HCT116 (cell line): ENCODE measurements around the gene GPHA2. TPM values are rescaled to one million over a fixed set of nuclear protein-coding genes. Genes with fewer than 3 reads are reported as not detected.
A peak's percentile ranks its signal among the peaks of the same experiment; 100 is the strongest.

Source experiments
- ATAC-seq: fragments of 200-7000 bp; cut with Tn5 transposase; 2 replicates; pipeline ENCODE4 v1.9.1; 2020; ENCODE audit warnings: mild to moderate bottlenecking, moderate library complexity
- BruUV-seq: library from RNA; stranded (reverse); fragments of 400-500 nt; replicated peaks from 2 replicates; lab custom pipeline; 2021; lab: Mats Ljungman, UMichigan
- CTCF ChIA-PET: fragments of 300-600 bp; sonication (Branson Sonifier 250); formaldehyde crosslinking; loops from one replicate; lab custom pipeline; 2021; ENCODE audit warnings: antibody characterized with exemption; lab: Charles Lee
- POLR2A ChIA-PET: fragments of 300-600, 350-600 bp; sonication (Branson Sonifier 250); formaldehyde crosslinking; loops from one replicate; lab custom pipeline; 2021; ENCODE audit warnings: antibody characterized with exemption; lab: Charles Lee
- RAD21 ChIA-PET, 2 experiments: fragments of 300-600 bp; sonication (Branson Sonifier 250); formaldehyde crosslinking; loops; one replicate each; lab custom pipeline; 2023; ENCODE audit warnings: low total read pairs in 2 of 2; ENCODE audit not compliant: uncharacterized antibody in 2 of 2, unreplicated experiment in 2 of 2, low non-redundant PET in 1 of 2; lab: Charles Lee
- DNase-seq: peaks from one replicate; pipeline ENCODE4 v3.0.0-alpha.2; 2010; ENCODE audit warnings: low read depth, low spot score
- H2AFZ ChIP-seq: fragments of 200-600 bp; shearing (Covaris generic), sonication (generic); 2 replicates; pipeline ENCODE4 v1.6.1; 2017; ENCODE audit warnings: low read depth, mixed run types, mixed read lengths, antibody characterized with exemption, low read length; ENCODE audit not compliant: poor library complexity, severe bottlenecking
- H3K27ac ChIP-seq: 2 replicates; pipeline ENCODE4 v1.5.1; 2012; ENCODE audit warnings: low read depth, low read length
- H3K27me3 ChIP-seq: fragments of 200-600 bp; sonication (generic); 2 replicates; pipeline ENCODE4 v1.6.1; 2016; ENCODE audit warnings: mixed run types, low read length, mixed read lengths; ENCODE audit not compliant: insufficient read depth
- H3K36me3 ChIP-seq, 2 experiments: fragments of 200-500 bp in 1 of 2; fragments of 200-600 bp in 1 of 2; sonication (Bioruptor generic) in 1 of 2; sonication (generic) in 1 of 2; 2 replicates each; pipeline versions ENCODE4 v1.5.1 to v1.6.1; 2014 to 2016; ENCODE audit warnings: low read length in 2 of 2, inconsistent platforms in 1 of 2, mixed read lengths in 1 of 2, mixed run types in 1 of 2; ENCODE audit not compliant: insufficient read depth in 2 of 2, control insufficient read depth in 1 of 2
- H3K4me1 ChIP-seq, 2 experiments: fragments of 200-600 bp in 1 of 2; sonication (generic) in 1 of 2; 2 replicates each; pipeline versions ENCODE4 v1.5.1 to v1.6.1; 2012 to 2017; ENCODE audit warnings: low read length in 2 of 2, inconsistent platforms in 1 of 2, mild to moderate bottlenecking in 1 of 2, mixed read lengths in 1 of 2, mixed run types in 1 of 2, moderate library complexity in 1 of 2; ENCODE audit not compliant: insufficient read depth in 2 of 2, control insufficient read depth in 1 of 2
- H3K4me2 ChIP-seq: fragments of 200-600 bp; sonication (generic); 2 replicates; pipeline ENCODE4 v1.6.1; 2017; ENCODE audit warnings: mixed run types, low read length, mixed read lengths
- H3K4me3 ChIP-seq, 2 experiments: fragments of 200-600 bp in 1 of 2; sonication (generic) in 1 of 2; replicated peaks in 1 of 2; 2 replicates each; pipeline ENCODE4 v1.5.1; 2011 to 2016; ENCODE audit warnings: low read length in 2 of 2, control low read depth in 1 of 2, low read depth in 1 of 2, mild to moderate bottlenecking in 1 of 2, mixed read lengths in 1 of 2, mixed run types in 1 of 2
- H3K79me2 ChIP-seq: fragments of 200-600 bp; sonication (generic); 2 replicates; pipeline ENCODE4 v1.6.1; 2017; ENCODE audit warnings: mild to moderate bottlenecking, mixed run types, low read length, moderate library complexity, mixed read lengths; ENCODE audit not compliant: insufficient read depth
- H3K9ac ChIP-seq: fragments of 200-600 bp; sonication (generic); 2 replicates; pipeline ENCODE4 v1.6.1; 2016; ENCODE audit warnings: low read length, mixed read lengths
- H3K9me2 ChIP-seq: fragments of 200-600 bp; sonication (generic), shearing (Covaris generic); 2 replicates; pipeline ENCODE4 v1.6.1; 2017; ENCODE audit warnings: mixed run types, mild to moderate bottlenecking, moderate library complexity; ENCODE audit not compliant: insufficient read depth
- H3K9me3 ChIP-seq, 2 experiments: fragments of 200-500 bp in 1 of 2; fragments of 200-600 bp in 1 of 2; sonication (Bioruptor generic) in 1 of 2; sonication (generic) in 1 of 2; 2 replicates each; pipeline ENCODE4 v1.6.1; 2014 to 2017; ENCODE audit warnings: low read length in 2 of 2, mixed read lengths in 2 of 2, inconsistent platforms in 1 of 2, low read depth in 1 of 2, mild to moderate bottlenecking in 1 of 2, mixed run types in 1 of 2, moderate library complexity in 1 of 2; ENCODE audit not compliant: control insufficient read depth in 1 of 2, insufficient read depth in 1 of 2
- H4K20me1 ChIP-seq: fragments of 200-600 bp; sonication (generic), shearing (Covaris generic); 2 replicates; pipeline ENCODE4 v1.6.1; 2017; ENCODE audit warnings: mixed run types, mild to moderate bottlenecking, moderate library complexity; ENCODE audit not compliant: insufficient read depth
- POLR2A ChIP-seq: IDR thresholded peaks from 2 replicates; pipeline ENCODE4 v1.7.0; 2011; ENCODE audit warnings: borderline replicate concordance; ENCODE audit not compliant: insufficient read depth, insufficient read length; ENCODE audit errors: extremely low read depth
- RAD21 ChIP-seq: IDR thresholded peaks from 2 replicates; pipeline ENCODE4 v1.6.1; 2012; ENCODE audit warnings: low read depth, mild to moderate bottlenecking
- intact Hi-C: fragments of 100-400 bp; cut with micrococcal nuclease; formaldehyde crosslinking; loops from 2 replicates; pipeline ENCODE4 v1.10.0; 2022
- total RNA-seq: library from RNA; stranded (reverse); gene quantifications from one replicate; pipeline ENCODE4 v1.2.1, GENCODE V29; 2021; ENCODE audit not compliant: unreplicated experiment
- TF ChIP-seq, protein P1 (sequence below), 3 experiments: fragments of 200-600 bp in 1 of 3; sonication (generic) in 1 of 3; IDR thresholded peaks in 2 of 3; conservative IDR thresholded peaks in 1 of 3; 2 replicates each; pipeline ENCODE4 v1.5.1; 2012 to 2017; ENCODE audit warnings: low read depth in 2 of 3, low read length in 2 of 3, antibody characterized with exemption in 1 of 3, borderline replicate concordance in 1 of 3, control low read depth in 1 of 3, mild to moderate bottlenecking in 1 of 3, mixed read lengths in 1 of 3, mixed run types in 1 of 3, moderate library complexity in 1 of 3; ENCODE audit not compliant: insufficient read depth in 1 of 3

The GPHA2 gene
- total RNA-seq, 1 experiment from 2014 or later = not detected

DNA sequence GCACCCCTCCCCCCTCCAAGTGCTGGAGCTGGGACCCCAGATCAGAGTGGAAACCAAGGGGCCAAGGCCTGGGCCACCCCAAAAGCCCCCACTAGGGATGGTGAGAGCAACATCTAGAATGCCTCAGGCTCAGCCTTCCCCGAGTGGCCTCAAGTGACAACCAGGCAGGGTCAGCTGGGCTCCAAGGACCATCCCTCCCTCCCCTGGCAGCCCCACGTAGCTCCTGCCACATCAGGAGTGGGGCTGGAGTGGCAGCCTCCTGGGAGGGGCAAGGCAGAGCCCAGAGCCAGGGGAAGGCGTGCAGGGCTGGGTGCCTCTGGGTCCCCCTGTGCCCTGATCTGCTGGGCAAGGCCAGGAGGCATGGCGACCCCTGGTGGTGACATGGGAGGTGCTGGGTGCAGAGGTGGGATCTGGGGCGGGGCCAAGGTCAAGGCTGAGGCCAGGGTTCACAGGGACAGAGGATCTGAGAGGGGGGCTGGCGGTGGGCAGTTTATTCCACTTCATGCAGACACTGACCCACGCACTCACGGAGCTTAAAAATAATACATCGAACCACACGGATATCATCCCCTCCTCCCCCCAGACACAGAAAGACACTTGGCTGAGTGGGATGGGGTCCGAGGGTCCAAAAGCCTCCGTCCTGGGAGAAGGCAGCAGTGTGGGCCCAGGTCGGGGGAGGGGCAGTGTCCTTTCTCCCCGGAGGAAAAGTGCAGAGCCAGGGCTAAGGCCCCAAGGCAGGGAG is 41.5 kb downstream of the GPHA2 start:
- H3K4me1 ChIP-seq = peaks cover 0 to 16% of the 10 kb centered on the region in 2 experiments; a peak in 2 of 4 replicates
- BruUV-seq = no TSS peak
- 0 out of 2 replicates have a peak overlapping the region, but pooled peaks have one; percentile 13 for H3K4me2 ChIP-seq
- intact Hi-C loops = loop anchor here (1.0 kb wide), 1 partner anchor 47 kb away; no protein-coding TSS in a partner anchor
- H3K79me2 ChIP-seq = no peaks in the 10 kb centered on the region
- no peak overlapping the region for H2AFZ ChIP-seq
- H3K27ac ChIP-seq = no peak overlapping the region; the same call in 1 of the 2 replicates
- RAD21 ChIA-PET = interaction anchor here in 1 of 2 experiments (1.3 kb wide), 1 partner anchor 46 kb away, joined by 4 read pairs; no protein-coding TSS in a partner anchor
- POLR2A ChIA-PET = no interaction called here
- no peaks in the 10 kb centered on the region for H3K36me3 ChIP-seq
- CTCF ChIA-PET = interaction anchor here (0.8 to 10.8 kb wide), 3 partner anchors 39 to 106 kb away, joined by 3 to 112 read pairs (median 3); no protein-coding TSS in a partner anchor
- ATAC-seq (peak; percentile 94), DNase-seq (no peak)
- no peaks in the 10 kb centered on the region for H4K20me1 ChIP-seq
- H3K9me2 ChIP-seq = no peaks in the 10 kb centered on the region
- no peak overlapping the region for H3K9ac ChIP-seq
- H3K27me3 ChIP-seq = no peaks in the 10 kb centered on the region
- TF ChIP-seq, protein P1, sequence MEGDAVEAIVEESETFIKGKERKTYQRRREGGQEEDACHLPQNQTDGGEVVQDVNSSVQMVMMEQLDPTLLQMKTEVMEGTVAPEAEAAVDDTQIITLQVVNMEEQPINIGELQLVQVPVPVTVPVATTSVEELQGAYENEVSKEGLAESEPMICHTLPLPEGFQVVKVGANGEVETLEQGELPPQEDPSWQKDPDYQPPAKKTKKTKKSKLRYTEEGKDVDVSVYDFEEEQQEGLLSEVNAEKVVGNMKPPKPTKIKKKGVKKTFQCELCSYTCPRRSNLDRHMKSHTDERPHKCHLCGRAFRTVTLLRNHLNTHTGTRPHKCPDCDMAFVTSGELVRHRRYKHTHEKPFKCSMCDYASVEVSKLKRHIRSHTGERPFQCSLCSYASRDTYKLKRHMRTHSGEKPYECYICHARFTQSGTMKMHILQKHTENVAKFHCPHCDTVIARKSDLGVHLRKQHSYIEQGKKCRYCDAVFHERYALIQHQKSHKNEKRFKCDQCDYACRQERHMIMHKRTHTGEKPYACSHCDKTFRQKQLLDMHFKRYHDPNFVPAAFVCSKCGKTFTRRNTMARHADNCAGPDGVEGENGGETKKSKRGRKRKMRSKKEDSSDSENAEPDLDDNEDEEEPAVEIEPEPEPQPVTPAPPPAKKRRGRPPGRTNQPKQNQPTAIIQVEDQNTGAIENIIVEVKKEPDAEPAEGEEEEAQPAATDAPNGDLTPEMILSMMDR (IDR thresholded peaks at IDR 0.05 in 2 of 3, conservative IDR thresholded peaks at IDR 0.05 in 1 of 3; ENCODE audit: borderline replicate concordance in 1 of 3, insufficient read depth in 1 of 3, low read depth in 2 of 3, low read length in 2 of 3) = peak; percentile 92 to 96 (median 93)
- TF ChIP-seq RAD21 (peak; percentile 91), POLR2A (no peak)
- H3K4me3 ChIP-seq = no peak overlapping the region
- H3K9me3 ChIP-seq = no peaks in the 10 kb centered on the region
